ENCODE results near the gene CARTPT.

CARTPT gene

DNA sequence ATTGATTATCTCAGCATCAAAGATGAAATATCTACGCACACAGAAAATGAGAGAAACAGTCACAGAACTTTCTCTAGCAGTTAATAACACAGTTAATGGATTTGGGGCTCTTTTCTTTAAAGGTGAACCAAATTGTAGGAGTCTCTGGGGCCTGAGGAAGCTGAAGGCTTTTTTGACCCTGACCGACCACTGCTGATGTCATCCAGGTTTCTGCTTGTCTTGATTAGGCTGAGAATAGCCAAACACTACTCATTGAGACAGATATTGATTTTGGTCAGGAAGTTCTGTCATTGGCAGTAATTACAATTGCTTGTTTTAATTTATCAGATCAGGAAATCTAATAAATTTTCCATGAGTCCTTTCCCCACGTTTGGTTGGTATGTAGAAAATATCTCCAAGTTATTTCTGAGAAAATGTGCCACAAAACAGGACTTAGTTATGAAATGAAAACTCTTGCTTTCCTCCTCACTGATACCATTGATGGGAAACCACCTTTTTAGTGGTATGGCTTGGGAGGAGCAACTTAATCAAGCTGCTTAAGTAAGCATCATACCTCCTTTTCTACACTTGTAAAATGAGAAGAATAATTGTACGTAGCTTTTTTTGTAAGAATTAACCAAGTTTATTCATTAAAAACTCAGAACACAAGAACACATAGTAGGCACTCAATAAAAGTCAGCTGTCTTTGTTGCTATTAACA, 19.7 kb downstream of the CARTPT start:
- no peak overlapping the region for H3K9ac ChIP-seq (ENCODE audit: low read depth, low read length)
- H3K36me3 ChIP-seq (ENCODE audit: control insufficient read depth, insufficient read depth, low read length): no peaks in the 10 kb centered on the region
- no peaks in the 10 kb centered on the region for H3K9me3 ChIP-seq (ENCODE audit: control insufficient read depth, insufficient read depth, low read length)
- no peaks in the 10 kb centered on the region for H3K4me1 ChIP-seq (ENCODE audit: control insufficient read depth, insufficient read depth, low read length)
- no peaks in the 10 kb centered on the region for H3K27me3 ChIP-seq (ENCODE audit: control insufficient read depth, insufficient read depth, low read length)
- H3K4me3 ChIP-seq (ENCODE audit: low read depth, low read length): no peak overlapping the region

DNA sequence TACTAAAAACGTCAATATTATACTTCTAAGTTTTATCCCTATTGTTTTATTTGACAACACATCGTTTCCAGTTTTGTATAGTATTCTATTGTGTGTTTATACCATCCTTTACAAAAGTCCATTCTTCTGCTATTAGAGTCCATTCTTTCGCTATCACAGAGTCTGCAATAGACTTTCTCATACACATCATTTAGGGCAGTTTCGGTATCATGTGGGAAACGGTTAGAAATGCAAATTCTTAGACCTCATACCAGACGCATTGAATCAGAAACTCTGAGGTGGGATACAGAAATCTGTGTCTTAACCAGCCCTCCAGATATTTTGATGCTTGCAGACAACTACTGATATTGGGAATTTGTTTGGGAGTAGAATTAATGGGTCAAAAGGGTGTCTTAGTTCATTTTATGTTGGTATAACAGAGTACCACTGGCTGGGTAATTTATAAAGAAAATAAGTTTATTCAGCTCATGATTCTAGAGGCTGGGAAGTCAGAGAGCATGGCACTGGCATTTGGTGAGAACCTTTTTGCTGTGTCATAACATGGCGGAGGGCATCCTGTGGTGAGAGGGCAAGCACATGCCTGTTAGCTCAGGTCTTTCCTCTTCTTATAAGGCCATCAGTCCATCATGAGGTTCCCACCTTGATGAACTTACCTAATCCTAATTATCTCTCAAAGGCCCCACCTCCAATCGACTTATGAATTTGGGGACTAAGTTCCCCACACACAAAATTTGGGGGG, 21.1 kb downstream of the CARTPT start:
- Histone ChIP-seq H3K36me3 (ENCODE audit: control insufficient read depth, insufficient read depth, low read length) (no peaks in the 10 kb centered on the region), H3K9me3 (ENCODE audit: control insufficient read depth, insufficient read depth, low read length) (no peaks in the 10 kb centered on the region), H3K9ac (ENCODE audit: low read depth, low read length) (no peak overlapping the region), H3K27me3 (ENCODE audit: control insufficient read depth, insufficient read depth, low read length) (no peaks in the 10 kb centered on the region), H3K4me3 (ENCODE audit: low read depth, low read length) (no peak overlapping the region), H3K4me1 (ENCODE audit: control insufficient read depth, insufficient read depth, low read length) (no peaks in the 10 kb centered on the region)

DNA sequence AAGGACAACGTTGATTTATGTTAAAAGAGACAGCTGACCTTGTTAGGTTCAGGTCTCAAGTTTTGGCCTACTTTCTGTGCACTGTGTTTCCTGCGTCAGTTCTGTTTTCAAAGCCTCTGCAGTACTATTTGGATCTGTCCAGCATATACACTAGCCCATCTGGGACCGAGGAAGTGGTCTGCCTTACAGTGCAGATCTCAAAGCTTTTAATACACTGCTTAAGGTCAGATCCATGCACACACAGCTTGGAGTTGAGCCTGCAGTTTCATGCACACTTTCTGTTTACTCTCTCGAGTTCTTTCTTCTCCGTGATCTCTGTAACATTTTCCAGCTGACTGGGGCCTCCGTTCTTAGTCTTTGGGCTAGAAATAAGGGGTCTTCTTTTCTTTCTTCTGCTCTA, 24.1 kb downstream of the CARTPT start:
- Histone ChIP-seq H3K9me3 (ENCODE audit: control insufficient read depth, insufficient read depth, low read length) (no peaks in the 10 kb centered on the region), H3K27me3 (ENCODE audit: control insufficient read depth, insufficient read depth, low read length) (no peaks in the 10 kb centered on the region), H3K4me1 (ENCODE audit: control insufficient read depth, insufficient read depth, low read length) (no peaks in the 10 kb centered on the region), H3K36me3 (ENCODE audit: control insufficient read depth, insufficient read depth, low read length) (no peaks in the 10 kb centered on the region), H3K4me3 (ENCODE audit: low read depth, low read length) (no peak overlapping the region), H3K9ac (ENCODE audit: low read depth, low read length) (no peak overlapping the region)

DNA sequence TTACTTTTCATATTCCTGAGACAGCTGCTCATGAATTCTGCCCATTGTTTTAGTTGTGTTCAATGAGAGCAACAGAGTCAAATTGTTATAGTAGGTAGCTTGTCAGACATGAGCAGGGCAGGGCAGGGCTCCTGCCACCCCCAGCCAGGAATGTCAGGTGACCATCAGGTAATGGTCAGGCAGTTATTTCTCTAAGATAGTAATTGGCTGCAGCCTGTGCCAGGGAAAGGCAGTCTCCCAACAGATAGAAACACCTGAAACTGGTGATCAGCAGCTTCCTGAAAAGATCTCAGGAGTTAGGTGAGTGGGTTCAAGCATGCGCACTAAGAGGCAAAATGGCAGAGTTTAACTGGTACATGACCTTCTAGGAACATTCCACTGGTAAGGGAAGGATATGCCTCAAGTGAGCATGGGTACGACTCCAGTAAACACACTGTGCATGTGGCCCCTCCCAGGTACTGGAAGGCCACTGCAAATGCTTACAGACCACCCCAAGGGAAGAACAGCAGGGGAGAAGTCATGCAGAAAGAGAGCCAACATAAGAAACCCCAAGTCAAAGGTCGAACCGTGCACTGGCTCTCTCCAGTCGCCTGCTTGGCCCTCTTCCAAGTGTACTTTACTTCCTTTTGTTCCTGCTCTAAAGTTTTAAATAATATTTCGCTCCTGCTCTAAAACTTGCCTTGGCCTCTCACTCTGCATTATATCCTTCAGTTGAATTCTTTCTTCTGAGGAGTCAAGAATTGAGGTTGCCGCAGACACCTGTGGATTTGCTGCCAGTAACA, 25.1 kb downstream of the CARTPT start:
- Histone ChIP-seq H3K36me3 (ENCODE audit: control insufficient read depth, insufficient read depth, low read length) (no peaks in the 10 kb centered on the region), H3K4me3 (ENCODE audit: low read depth, low read length) (no peak overlapping the region), H3K4me1 (ENCODE audit: control insufficient read depth, insufficient read depth, low read length) (no peaks in the 10 kb centered on the region)

DNA sequence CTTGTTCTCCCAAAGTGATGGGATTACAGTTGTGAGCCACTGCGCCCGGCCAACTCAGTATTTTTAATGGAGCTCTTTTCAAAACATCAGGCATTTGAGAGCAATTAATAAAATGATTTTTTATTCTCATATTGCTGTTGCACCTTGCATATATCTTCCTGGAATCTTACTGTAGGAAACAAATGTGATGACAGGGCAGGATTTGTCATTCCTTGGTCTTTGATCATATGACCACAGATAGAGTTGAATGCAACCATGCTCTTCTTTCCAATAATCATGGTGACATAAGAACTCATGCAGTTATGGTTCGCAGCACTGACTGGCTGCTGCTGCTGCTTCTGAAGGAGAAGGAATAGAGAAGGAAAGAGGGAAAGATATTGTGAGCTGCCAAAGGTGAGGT, 28.1 kb downstream of the CARTPT start:
- no peak overlapping the region for H3K9ac ChIP-seq (ENCODE audit: low read depth, low read length)
- H3K4me3 ChIP-seq (ENCODE audit: low read depth, low read length): no peak overlapping the region
- no peaks in the 10 kb centered on the region for H3K4me1 ChIP-seq (ENCODE audit: control insufficient read depth, insufficient read depth, low read length)
- H3K36me3 ChIP-seq (ENCODE audit: control insufficient read depth, insufficient read depth, low read length): no peaks in the 10 kb centered on the region
- no peaks in the 10 kb centered on the region for H3K27me3 ChIP-seq (ENCODE audit: control insufficient read depth, insufficient read depth, low read length)
- H3K9me3 ChIP-seq (ENCODE audit: control insufficient read depth, insufficient read depth, low read length): no peaks in the 10 kb centered on the region

More for the DNA sequence above, 25.1 kb downstream of the CARTPT start:
- H3K9ac ChIP-seq (ENCODE audit: low read depth, low read length): no peak overlapping the region
- H3K9me3 ChIP-seq (ENCODE audit: control insufficient read depth, insufficient read depth, low read length): no peaks in the 10 kb centered on the region
- no peaks in the 10 kb centered on the region for H3K27me3 ChIP-seq (ENCODE audit: control insufficient read depth, insufficient read depth, low read length)

- H3K9me3 ChIP-seq (ENCODE audit: control insufficient read depth, insufficient read depth, low read length): no peaks in the 10 kb centered on the region
- H3K4me3 ChIP-seq (ENCODE audit: low read depth, low read length): no peak overlapping the region
- H3K36me3 ChIP-seq (ENCODE audit: control insufficient read depth, insufficient read depth, low read length): no peaks in the 10 kb centered on the region
- no peaks in the 10 kb centered on the region for H3K27me3 ChIP-seq (ENCODE audit: control insufficient read depth, insufficient read depth, low read length)
- no peak overlapping the region for H3K9ac ChIP-seq (ENCODE audit: low read depth, low read length)
- no peaks in the 10 kb centered on the region for H3K4me1 ChIP-seq (ENCODE audit: control insufficient read depth, insufficient read depth, low read length)
Observed at GRCh38 chr5:71748360-71748759, 29.3 kb downstream of the CARTPT start.

GRCh38 chr5:71751422-71751821, 32.3 kb downstream of the CARTPT start:
- H3K4me3 ChIP-seq (ENCODE audit: low read depth, low read length): no peak overlapping the region
- H3K36me3 ChIP-seq (ENCODE audit: control insufficient read depth, insufficient read depth, low read length): no peaks in the 10 kb centered on the region
- H3K4me1 ChIP-seq (ENCODE audit: control insufficient read depth, insufficient read depth, low read length): no peaks in the 10 kb centered on the region
- no peaks in the 10 kb centered on the region for H3K27me3 ChIP-seq (ENCODE audit: control insufficient read depth, insufficient read depth, low read length)
- no peak overlapping the region for H3K9ac ChIP-seq (ENCODE audit: low read depth, low read length)
- H3K9me3 ChIP-seq (ENCODE audit: control insufficient read depth, insufficient read depth, low read length): no peaks in the 10 kb centered on the region

DNA sequence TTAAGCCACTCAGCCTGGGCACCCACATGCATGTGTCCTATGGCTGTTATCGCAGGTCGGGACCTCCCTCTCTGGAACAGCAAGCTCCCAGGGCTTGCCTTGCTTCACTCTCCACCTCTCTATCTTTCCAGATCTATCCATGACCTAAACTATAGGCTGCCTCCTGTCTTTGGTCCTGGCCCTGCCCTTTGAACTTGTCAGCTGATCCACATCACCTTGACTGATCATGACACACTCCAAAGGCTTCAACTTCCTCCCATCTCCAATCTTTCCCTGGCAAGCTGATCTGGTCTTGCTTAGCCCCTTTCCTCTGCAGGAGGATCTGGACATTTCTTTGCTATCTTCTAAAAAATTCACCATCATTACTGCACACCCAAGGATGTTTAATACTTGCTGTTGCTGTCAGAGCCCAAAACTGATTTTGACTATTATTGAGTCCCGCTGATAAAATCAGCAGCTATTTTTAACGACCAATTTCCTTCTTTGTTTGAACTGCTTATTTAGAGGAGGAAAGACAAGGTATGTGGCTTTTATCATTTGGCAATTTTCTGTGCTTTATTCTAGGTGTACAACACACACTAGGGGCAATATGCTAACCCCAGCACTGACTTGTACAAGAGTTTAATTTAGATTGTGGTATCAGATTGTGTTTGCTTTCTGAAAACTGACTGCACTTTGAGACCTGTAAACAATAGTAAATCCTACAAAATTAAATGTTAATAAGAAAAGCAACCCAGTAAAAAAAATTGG, 33.5 kb downstream of the CARTPT start:
- H3K27me3 ChIP-seq (ENCODE audit: control insufficient read depth, insufficient read depth, low read length): no peaks in the 10 kb centered on the region
- H3K4me3 ChIP-seq (ENCODE audit: low read depth, low read length): no peak overlapping the region
- H3K4me1 ChIP-seq (ENCODE audit: control insufficient read depth, insufficient read depth, low read length): no peaks in the 10 kb centered on the region
- no peaks in the 10 kb centered on the region for H3K9me3 ChIP-seq (ENCODE audit: control insufficient read depth, insufficient read depth, low read length)
- no peak overlapping the region for H3K9ac ChIP-seq (ENCODE audit: low read depth, low read length)
- no peaks in the 10 kb centered on the region for H3K36me3 ChIP-seq (ENCODE audit: control insufficient read depth, insufficient read depth, low read length)

DNA sequence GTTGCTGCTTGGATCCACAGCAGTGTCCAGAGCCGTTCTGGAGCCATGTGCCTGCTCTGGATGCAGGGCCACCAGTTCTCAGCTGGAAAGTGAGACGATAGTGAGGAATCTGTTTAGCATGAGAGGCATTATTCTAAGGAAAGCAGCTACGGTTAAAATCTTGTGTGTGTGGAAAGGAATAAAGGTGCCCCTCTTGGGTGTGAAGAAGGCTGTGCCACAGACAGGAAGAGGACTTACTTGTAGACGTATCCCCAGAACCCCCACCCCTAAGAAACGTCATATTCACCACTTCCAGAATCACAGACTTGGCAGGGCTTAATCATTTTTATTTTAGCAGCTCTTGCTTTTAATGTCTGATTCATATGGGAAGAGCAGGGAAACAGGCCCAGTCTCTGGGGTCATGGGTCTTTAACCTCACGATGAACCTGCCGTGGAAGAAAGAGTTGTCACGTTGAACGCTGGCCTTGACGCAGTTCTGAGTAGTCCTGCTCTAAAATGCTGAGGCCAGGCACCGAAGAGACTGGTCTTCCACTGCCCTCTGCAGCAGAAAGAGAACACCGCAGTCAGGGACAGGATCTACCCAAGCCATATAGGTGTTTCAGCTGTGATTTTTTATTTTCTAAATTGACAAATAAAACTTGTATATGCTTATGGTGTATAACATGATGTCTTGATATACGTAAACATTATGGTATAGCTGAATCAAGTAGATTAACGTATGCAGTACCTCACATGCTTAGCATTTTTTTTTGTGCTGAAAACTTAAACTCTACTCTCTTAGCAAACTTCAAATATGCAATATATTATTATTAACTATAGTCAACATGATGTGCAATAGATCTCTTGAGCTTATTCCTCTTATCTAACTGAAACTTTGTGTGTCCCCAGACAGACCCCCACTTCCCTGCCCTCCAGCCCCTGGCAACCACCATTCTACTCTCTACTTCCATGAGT, 38.8 kb downstream of the CARTPT start:
- H3K4me3 ChIP-seq (ENCODE audit: low read depth, low read length): no peak overlapping the region
- no peaks in the 10 kb centered on the region for H3K27me3 ChIP-seq (ENCODE audit: control insufficient read depth, insufficient read depth, low read length)
- no peak overlapping the region for H3K9ac ChIP-seq (ENCODE audit: low read depth, low read length)
- no peaks in the 10 kb centered on the region for H3K4me1 ChIP-seq (ENCODE audit: control insufficient read depth, insufficient read depth, low read length)
- H3K36me3 ChIP-seq (ENCODE audit: control insufficient read depth, insufficient read depth, low read length): no peaks in the 10 kb centered on the region
- no peaks in the 10 kb centered on the region for H3K9me3 ChIP-seq (ENCODE audit: control insufficient read depth, insufficient read depth, low read length)

- H3K27me3 ChIP-seq (ENCODE audit: control insufficient read depth, insufficient read depth, low read length): no peaks in the 10 kb centered on the region
- H3K9me3 ChIP-seq (ENCODE audit: control insufficient read depth, insufficient read depth, low read length): no peaks in the 10 kb centered on the region
- no peak overlapping the region for H3K4me3 ChIP-seq (ENCODE audit: low read depth, low read length)
- H3K4me1 ChIP-seq (ENCODE audit: control insufficient read depth, insufficient read depth, low read length): no peaks in the 10 kb centered on the region
- H3K36me3 ChIP-seq (ENCODE audit: control insufficient read depth, insufficient read depth, low read length): no peaks in the 10 kb centered on the region
- H3K9ac ChIP-seq (ENCODE audit: low read depth, low read length): no peak overlapping the region
Observed at GRCh38 chr5:71762826-71763225, 43.8 kb downstream of the CARTPT start.
